CD4-positive, alpha-beta memory T cell (primary cell): ENCODE results near the gene ATRAID. TPM values are rescaled to one million over a fixed set of nuclear protein-coding genes. Genes with fewer than 3 reads are reported as not detected.

Source experiments
- CTCF ChIA-PET: fragments of 350-600 bp; sonication (Branson Sonifier 250); formaldehyde crosslinking; loops from one replicate; lab custom pipeline; 2021; ENCODE audit warnings: inconsistent platforms; ENCODE audit not compliant: partially characterized antibody; lab: Charles Lee
- POLR2A ChIA-PET: fragments of 350-600 bp; sonication (Branson Sonifier 250); formaldehyde crosslinking; loops from one replicate; lab custom pipeline; 2021; ENCODE audit not compliant: partially characterized antibody; lab: Charles Lee
- DNase-seq, 5 donors: peaks; one replicate each; pipeline versions ENCODE4 v3.0.0 to v3.0.0-alpha.2; 2020 to 2022; ENCODE audit warnings: mixed read lengths in 1 of 5
- H3K27ac ChIP-seq: one replicate; pipeline ENCODE4 v1.7.0; 2013; ENCODE audit warnings: low read depth, low read length
- H3K27me3 ChIP-seq: 2 replicates; pipeline ENCODE4 v1.7.0; 2013; ENCODE audit warnings: mild to moderate bottlenecking, low read length, moderate library complexity; ENCODE audit not compliant: insufficient read depth
- H3K36me3 ChIP-seq: 2 replicates; pipeline ENCODE4 v1.7.0; 2013; ENCODE audit warnings: mild to moderate bottlenecking, low read length, moderate library complexity; ENCODE audit not compliant: insufficient read depth
- H3K4me1 ChIP-seq: 2 replicates; pipeline ENCODE4 v1.7.0; 2013; ENCODE audit warnings: mild to moderate bottlenecking, low read length, moderate library complexity; ENCODE audit not compliant: insufficient read depth
- H3K4me3 ChIP-seq, 2 donors: one replicate each; pipeline ENCODE4 v1.7.0; 2013; ENCODE audit warnings: low read length in 2 of 2, mild to moderate bottlenecking in 1 of 2
- H3K9me3 ChIP-seq, 2 donors: one replicate each; pipeline ENCODE4 v1.7.0; 2013; ENCODE audit warnings: low read length in 2 of 2, control low read depth in 1 of 2; ENCODE audit not compliant: control insufficient read depth in 1 of 2
- H3K27ac Mint-ChIP-seq, 7 donors: one replicate each; pipeline ENCODE4 v1.8.0; 2020 to 2021; ENCODE audit warnings: mixed read lengths in 7 of 7, mild to moderate bottlenecking in 6 of 7, inconsistent platforms in 3 of 7, moderate library complexity in 3 of 7
- H3K27me3 Mint-ChIP-seq, 2 donors: one replicate each; pipeline ENCODE4 v1.8.0; 2020 to 2021; ENCODE audit warnings: mixed read lengths in 2 of 2
- H3K36me3 Mint-ChIP-seq, 2 donors: one replicate each; pipeline ENCODE4 v1.8.0; 2020 to 2021; ENCODE audit warnings: mixed read lengths in 2 of 2, inconsistent platforms in 1 of 2, mild to moderate bottlenecking in 1 of 2
- H3K4me1 Mint-ChIP-seq, 4 donors: one replicate each; pipeline ENCODE4 v1.8.0; 2020 to 2021; ENCODE audit warnings: mixed read lengths in 4 of 4, mild to moderate bottlenecking in 1 of 4
- H3K4me3 Mint-ChIP-seq, 8 donors: one replicate each; pipeline ENCODE4 v1.8.0; 2020 to 2021; ENCODE audit warnings: mixed read lengths in 8 of 8, mild to moderate bottlenecking in 7 of 8, moderate library complexity in 6 of 8, inconsistent platforms in 3 of 8
- H3K9me3 Mint-ChIP-seq, 8 donors: one replicate each; pipeline ENCODE4 v1.8.0; 2020 to 2021; ENCODE audit warnings: mixed read lengths in 8 of 8, mild to moderate bottlenecking in 5 of 8, inconsistent platforms in 3 of 8, moderate library complexity in 1 of 8
- intact Hi-C: fragments of 100-400 bp; cut with micrococcal nuclease; formaldehyde crosslinking; loops from one replicate; pipeline ENCODE4 v1.15.1; 2023
- polyA plus RNA-seq, 2 donors: library from polyadenylated mRNA; unstranded; fragments of 300-500 nt; fragmentation: Illumina TruSeq; gene quantifications; one replicate each; pipeline ENCODE4 v1.2.3, GENCODE V29; 2021
- total RNA-seq, 2 experiments: library from RNA; stranded (reverse); gene quantifications; one replicate each; pipeline ENCODE4 v1.2.3, GENCODE V29; 2021

The ATRAID gene
- total and polyA plus RNA-seq, 4 experiments from 2014 or later, result 103 to 443 (median 194) TPM

DNA sequence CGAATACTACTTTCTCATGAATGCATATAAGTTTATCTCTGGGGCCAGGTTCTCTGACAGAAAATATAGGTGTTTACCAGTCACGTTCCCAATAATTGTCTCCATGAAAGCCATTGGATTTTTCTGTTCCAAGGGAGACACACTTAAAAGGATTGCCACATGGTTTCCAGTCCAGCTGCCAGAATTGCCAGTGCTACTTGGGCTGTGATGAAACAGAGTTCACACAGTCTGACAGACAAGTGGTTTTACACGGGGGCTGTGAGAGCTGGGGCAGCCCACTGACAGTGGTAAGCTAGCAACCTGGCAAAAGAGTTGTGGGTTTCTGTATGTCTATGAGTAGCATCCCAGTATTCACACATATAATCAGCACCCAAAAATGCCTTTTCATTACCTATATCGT is 27.7 kb upstream of the ATRAID start:
- intact Hi-C loops, result no loop called here
- ChIA-PET POLR2A (no interaction called here), CTCF (interaction anchor here (1.4 kb wide), 1 partner anchor 222 kb away, joined by 3 read pairs; no protein-coding TSS in a partner anchor)
- Mint-ChIP-seq H3K27ac (no peak overlapping the region), H3K4me3 (no peak overlapping the region), H3K27me3 (peaks cover 19 to 35% of the 10 kb centered on the region in 2 donors), H3K36me3 (no peaks in the 10 kb centered on the region), H3K9me3 (peaks cover 0 to 3% (median 0%) of the 10 kb centered on the region in 8 donors), H3K4me1 (no peaks in the 10 kb centered on the region)
- Histone ChIP-seq H3K27ac (no peak overlapping the region), H3K27me3 (no peaks in the 10 kb centered on the region), H3K9me3 (no peaks in the 10 kb centered on the region), H3K4me1 (no peaks in the 10 kb centered on the region), H3K36me3 (no peaks in the 10 kb centered on the region), H3K4me3 (no peak overlapping the region)
- no peak for DNase-seq

DNA sequence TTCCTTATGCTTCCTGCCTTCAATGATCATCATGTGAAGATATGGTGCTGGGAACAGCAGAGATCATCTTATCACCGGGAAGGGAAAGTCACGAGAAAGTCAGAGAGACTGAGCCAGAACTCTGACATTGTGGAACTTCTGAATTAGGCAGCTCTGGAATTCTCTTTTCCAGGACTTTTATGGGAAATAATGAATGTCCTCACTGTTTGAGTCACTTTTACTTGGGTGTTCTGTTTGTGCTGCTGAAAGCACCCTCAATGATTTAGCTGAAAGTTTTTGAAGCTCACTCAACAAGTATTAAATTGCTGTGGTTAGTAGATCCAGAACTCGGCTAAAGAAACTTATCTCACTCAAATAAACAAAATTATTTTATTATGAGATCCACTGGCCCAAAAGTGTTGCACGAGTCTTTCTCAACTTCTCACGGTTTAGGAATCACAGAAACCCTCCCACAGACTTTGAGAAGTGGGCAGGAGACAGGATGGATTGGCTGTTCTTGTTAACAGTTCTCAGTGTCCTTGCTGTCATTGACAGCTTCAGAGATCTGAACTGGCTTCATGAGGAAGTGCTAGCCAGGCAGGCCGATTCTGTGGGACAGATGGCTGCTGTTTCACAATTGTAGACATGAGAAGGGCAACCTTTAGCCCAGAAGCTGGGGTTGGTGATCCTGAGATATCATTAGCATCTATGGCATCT is 26.4 kb upstream of the ATRAID start:
- Mint-ChIP-seq H3K4me1 (no peaks in the 10 kb centered on the region), H3K9me3 (peaks cover 0 to 3% (median 0%) of the 10 kb centered on the region in 8 donors), H3K27ac (no peak overlapping the region), H3K4me3 (no peak overlapping the region), H3K36me3 (no peaks in the 10 kb centered on the region), H3K27me3 (peaks cover 12 to 29% of the 10 kb centered on the region in 2 donors)
- no peaks in the 10 kb centered on the region for H3K27me3 ChIP-seq
- DNase-seq, result no peak
- intact Hi-C loops, result no loop called here
- no peak overlapping the region for H3K27ac ChIP-seq
- no peaks in the 10 kb centered on the region for H3K4me1 ChIP-seq
- no peaks in the 10 kb centered on the region for H3K9me3 ChIP-seq
- ChIA-PET CTCF (no interaction called here), POLR2A (no interaction called here)
- H3K4me3 ChIP-seq, result no peak overlapping the region
- no peaks in the 10 kb centered on the region for H3K36me3 ChIP-seq

DNA sequence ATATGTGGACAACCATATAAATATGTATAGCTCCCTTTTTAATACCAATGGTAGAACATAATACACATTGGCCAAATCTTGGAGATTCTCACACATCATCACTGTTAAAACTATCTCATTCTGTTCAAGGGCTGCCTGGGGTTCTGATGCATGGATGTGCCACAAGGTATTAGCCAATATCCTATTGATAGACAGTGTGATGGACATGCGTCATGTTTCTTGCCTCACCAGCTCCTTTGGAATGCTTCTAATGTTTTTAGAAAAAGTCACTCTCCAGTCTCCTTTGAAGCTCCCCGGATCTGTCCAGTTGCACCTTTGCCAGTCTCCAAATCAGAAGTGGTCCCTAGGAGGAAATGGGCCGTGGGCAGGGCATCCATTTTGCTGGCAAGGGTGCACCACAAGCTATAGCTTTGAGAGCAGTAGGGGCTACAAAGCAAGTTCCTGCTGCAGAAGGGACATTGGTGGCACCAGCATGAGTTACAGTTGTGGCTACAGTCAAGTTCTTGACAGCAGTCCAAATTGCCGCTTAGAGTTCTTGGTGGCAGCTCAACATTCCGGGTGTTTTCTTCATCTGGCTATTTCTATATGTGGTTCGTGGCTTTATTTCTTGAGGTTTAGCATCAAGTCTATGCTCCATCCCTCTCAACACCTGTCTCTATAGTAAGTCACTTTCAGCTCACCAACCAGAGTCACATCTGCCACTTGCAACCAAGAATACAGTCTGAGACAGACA is 25.1 kb upstream of the ATRAID start:
- intact Hi-C loops, result no loop called here
- no peaks in the 10 kb centered on the region for H3K36me3 Mint-ChIP-seq
- no peak for DNase-seq
- H3K27ac Mint-ChIP-seq, result no peak overlapping the region
- no peaks in the 10 kb centered on the region for H3K4me1 ChIP-seq
- peaks cover 0 to 3% (median 0%) of the 10 kb centered on the region in 8 donors for H3K9me3 Mint-ChIP-seq
- H3K9me3 ChIP-seq, result no peaks in the 10 kb centered on the region
- no peaks in the 10 kb centered on the region for H3K4me1 Mint-ChIP-seq
- H3K27me3 Mint-ChIP-seq, result peaks cover 8 to 24% of the 10 kb centered on the region in 2 donors
- H3K4me3 ChIP-seq, result no peak overlapping the region
- ChIA-PET POLR2A (no interaction called here), CTCF (interaction anchor here (1.2 kb wide), 1 partner anchor 225 kb away, joined by 4 read pairs; no protein-coding TSS in a partner anchor)
- H3K27ac ChIP-seq, result no peak overlapping the region
- no peaks in the 10 kb centered on the region for H3K36me3 ChIP-seq
- no peaks in the 10 kb centered on the region for H3K27me3 ChIP-seq
- H3K4me3 Mint-ChIP-seq, result no peak overlapping the region

DNA sequence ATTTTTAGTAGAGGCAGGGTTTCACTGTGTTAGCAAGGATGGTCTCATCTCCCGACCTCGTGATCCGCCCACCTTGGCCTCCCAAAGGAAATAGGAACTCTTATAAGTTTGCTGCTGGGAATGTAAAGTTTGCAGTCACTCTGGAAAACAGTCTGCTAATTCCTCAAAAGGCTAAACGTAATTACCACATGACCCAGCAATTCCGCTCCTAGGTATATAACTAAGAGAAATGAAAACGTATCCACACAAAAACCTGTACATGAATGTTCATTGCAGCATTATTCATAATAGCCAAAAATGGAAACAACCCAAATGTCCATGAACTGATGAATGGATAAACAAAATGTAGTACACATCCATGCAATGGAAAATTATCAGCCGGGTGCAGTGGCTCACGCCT is 21.9 kb upstream of the ATRAID start:
- Histone ChIP-seq H3K27me3 (no peaks in the 10 kb centered on the region), H3K36me3 (no peaks in the 10 kb centered on the region), H3K9me3 (no peaks in the 10 kb centered on the region), H3K27ac (no peak overlapping the region), H3K4me3 (no peak overlapping the region), H3K4me1 (no peaks in the 10 kb centered on the region)
- no peaks in the 10 kb centered on the region for H3K4me1 Mint-ChIP-seq
- no peaks in the 10 kb centered on the region for H3K36me3 Mint-ChIP-seq
- CTCF ChIA-PET, result interaction anchor here (0.7 to 3.2 kb wide), 3 partner anchors 32 to 228 kb away, joined by 4 to 24 read pairs (median 5); no protein-coding TSS in a partner anchor
- H3K27ac Mint-ChIP-seq, result no peak overlapping the region
- no peak for DNase-seq
- no peak overlapping the region for H3K4me3 Mint-ChIP-seq
- peaks cover 5 to 12% of the 10 kb centered on the region in 2 donors for H3K27me3 Mint-ChIP-seq
- intact Hi-C loops, result no loop called here
- POLR2A ChIA-PET, result no interaction called here
- H3K9me3 Mint-ChIP-seq, result peaks cover 0 to 1% (median 0%) of the 10 kb centered on the region in 8 donors

DNA sequence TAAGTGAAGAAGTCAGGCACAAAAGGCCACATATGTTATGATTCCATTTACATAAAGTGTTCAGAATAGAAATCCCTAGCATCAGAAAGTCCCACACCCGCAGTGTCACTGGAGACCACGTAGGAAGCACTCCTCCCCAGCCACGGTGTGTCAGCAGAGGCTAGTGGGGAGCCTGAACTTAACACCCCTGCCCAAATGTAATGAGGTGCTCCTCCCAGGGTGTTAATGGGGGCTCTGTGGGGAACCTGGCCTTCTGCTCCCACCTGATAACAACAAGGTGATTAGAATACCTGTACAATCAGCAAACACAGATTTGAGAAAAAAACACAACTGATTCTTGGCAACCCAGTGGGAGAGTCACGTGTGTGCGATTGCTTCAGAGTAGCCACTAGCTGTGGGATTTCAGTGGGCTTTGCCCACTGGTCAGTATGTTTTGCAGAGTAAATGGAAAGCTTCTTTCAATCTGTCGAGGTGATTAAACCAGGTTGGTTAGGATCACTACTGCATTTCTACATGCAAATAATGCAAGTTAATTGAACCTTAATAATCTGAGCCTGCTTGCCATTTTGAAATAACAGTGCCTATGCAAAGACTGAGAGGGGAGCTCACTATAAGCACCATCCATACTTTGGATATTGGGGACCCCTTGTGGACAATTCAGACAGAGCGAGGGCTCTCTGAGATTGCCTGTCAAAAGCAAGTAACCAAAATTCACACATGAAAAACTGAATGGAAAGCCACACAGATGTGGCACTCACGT is 20.6 kb upstream of the ATRAID start:
- POLR2A ChIA-PET, result no interaction called here
- Mint-ChIP-seq H3K36me3 (no peaks in the 10 kb centered on the region), H3K9me3 (peaks cover 0 to 1% (median 0%) of the 10 kb centered on the region in 8 donors), H3K27ac (no peak overlapping the region), H3K27me3 (peaks cover 3 to 12% of the 10 kb centered on the region in 2 donors), H3K4me1 (no peaks in the 10 kb centered on the region), H3K4me3 (no peak overlapping the region)
- intact Hi-C loops, result loop anchor here (1.0 kb wide), 1 partner anchor 93 kb away; no protein-coding TSS in a partner anchor
- no peaks in the 10 kb centered on the region for H3K36me3 ChIP-seq
- no peak overlapping the region for H3K27ac ChIP-seq
- CTCF ChIA-PET, result interaction anchor here (0.7 to 3.2 kb wide), 9 partner anchors 20 to 232 kb away, joined by 3 to 24 read pairs (median 4); no protein-coding TSS in a partner anchor
- H3K27me3 ChIP-seq, result no peaks in the 10 kb centered on the region
- no peaks in the 10 kb centered on the region for H3K4me1 ChIP-seq
- peak; percentile 44 to 61 (median 55) for DNase-seq
- H3K4me3 ChIP-seq, result no peak overlapping the region
- no peaks in the 10 kb centered on the region for H3K9me3 ChIP-seq

DNA sequence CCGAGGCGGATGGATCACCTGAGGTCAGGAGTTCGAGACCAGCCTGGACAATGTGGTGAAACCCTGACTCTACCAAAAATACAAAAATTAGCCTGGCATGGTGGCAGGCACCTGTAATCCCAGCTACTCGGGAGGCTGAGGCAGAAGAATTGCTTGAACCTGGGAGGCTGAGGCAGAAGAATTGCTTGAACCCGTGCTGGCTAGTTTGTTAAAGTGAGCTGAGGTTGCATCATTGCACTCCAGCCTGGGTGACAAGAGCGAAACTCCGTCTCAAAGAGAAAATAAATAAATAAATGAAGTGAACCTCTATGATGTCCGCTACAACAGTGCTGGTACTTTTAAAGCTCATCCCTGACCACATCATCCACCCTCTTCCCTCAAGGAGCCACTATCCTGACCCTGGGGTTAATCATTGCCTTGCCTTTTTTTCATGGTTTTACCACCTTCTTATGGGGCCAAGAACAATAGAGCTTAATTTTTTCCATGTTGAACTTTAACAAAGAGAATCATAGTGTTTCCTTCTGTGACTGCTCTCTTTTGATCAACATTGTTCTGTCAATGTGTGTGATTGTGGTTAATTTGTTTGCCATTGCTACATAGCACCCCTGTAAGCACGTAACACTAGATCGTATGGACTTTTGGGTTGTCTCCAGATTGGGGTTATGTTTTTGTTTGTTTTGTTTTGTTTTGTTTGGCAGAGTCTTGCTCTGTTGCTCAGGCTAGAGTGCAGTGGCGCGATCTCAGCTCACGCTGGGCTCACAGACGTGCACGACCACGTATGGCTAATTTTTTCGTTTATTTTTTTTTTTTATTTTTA is 17.1 kb upstream of the ATRAID start:
- H3K4me1 Mint-ChIP-seq, result no peaks in the 10 kb centered on the region
- Histone ChIP-seq H3K27ac (no peak overlapping the region), H3K4me1 (no peaks in the 10 kb centered on the region), H3K4me3 (no peak overlapping the region), H3K36me3 (no peaks in the 10 kb centered on the region), H3K27me3 (no peaks in the 10 kb centered on the region), H3K9me3 (no peaks in the 10 kb centered on the region)
- DNase-seq, result no peak
- POLR2A ChIA-PET, result no interaction called here
- H3K36me3 Mint-ChIP-seq, result peaks cover 2 to 8% of the 10 kb centered on the region in 2 donors
- intact Hi-C loops, result no loop called here
- no peak overlapping the region for H3K27ac Mint-ChIP-seq
- no peaks in the 10 kb centered on the region for H3K9me3 Mint-ChIP-seq
- CTCF ChIA-PET, result no interaction called here
- no peak overlapping the region for H3K4me3 Mint-ChIP-seq
- peaks cover 3 to 5% of the 10 kb centered on the region in 2 donors for H3K27me3 Mint-ChIP-seq
